Adrenal gland (tissue), 12 donors: ENCODE results near the gene ENTHD1. TPM values are rescaled to one million over a fixed set of nuclear protein-coding genes. Genes with fewer than 3 reads are reported as not detected.

Source experiments
- DNase-seq, 7 donors: peaks; one replicate each; pipeline ENCODE4 v3.0.0-alpha.2; 2019 to 2020
- H3K27ac ChIP-seq, 5 donors: fragments of 200-600 bp; sonication (generic) in 4 of 5; 1 replicate in 3 of 5; 2 replicates in 2 of 5; pipeline versions ENCODE4 v1.5.1 to v1.8.0; 2016 to 2020; ENCODE audit warnings: mild to moderate bottlenecking in 1 of 5
- H3K27me3 ChIP-seq: fragments of 200-600 bp; 2 replicates; pipeline ENCODE4 v1.8.0; 2021
- H3K36me3 ChIP-seq, 2 donors: fragments of 200-600 bp; replicated peaks in 1 of 2; 1 replicate in 1 of 2; 2 replicates in 1 of 2; pipeline versions ENCODE4 v1.5.1 to v1.8.0; 2018 to 2022
- H3K4me1 ChIP-seq, 2 donors: fragments of 200-600 bp; replicated peaks in 1 of 2; 1 replicate in 1 of 2; 2 replicates in 1 of 2; pipeline versions ENCODE4 v1.5.1 to v1.8.0; 2018 to 2021
- H3K4me3 ChIP-seq, 4 donors: fragments of 200-600 bp; sonication (generic) in 3 of 4; one replicate each; pipeline ENCODE4 v1.5.1; 2016 to 2018
- H3K9me3 ChIP-seq, 3 donors: fragments of 200-600 bp; sonication (generic) in 1 of 3; replicated peaks in 1 of 3; 1 replicate in 2 of 3; 2 replicates in 1 of 3; pipeline versions ENCODE4 v1.5.1 to v1.8.0; 2016 to 2021
- POLR2A ChIP-seq, 2 donors: fragments of 450-650 bp; IDR thresholded peaks; one replicate each; pipeline ENCODE4 v1.6.1; 2017; ENCODE audit warnings: antibody characterized with exemption in 2 of 2, mild to moderate bottlenecking in 2 of 2, moderate library complexity in 1 of 2
- WGBS, 4 donors: extraction: QIAGEN DNeasy Blood & Tissue Kit in 2 of 4; methylation state at CpG; one replicate each; pipeline versions ENCODE4 v1.1.5 to v1.1.7; 2013 to 2017; 5-methylcytosine and 5-hydroxymethylcytosine counted together
- intact Hi-C, 2 donors: fragments of 100-400 bp; cut with DNase I; formaldehyde crosslinking; loops; one replicate each; pipeline versions ENCODE4 v1.14.1 to v1.15.0; 2022 to 2023
- polyA plus RNA-seq, 3 donors: library from polyadenylated mRNA; stranded (reverse); fragments of 200-250 nt in 2 of 3; fragments of 350-450 nt in 1 of 3; fragmentation: Illumina TruSeq in 1 of 3; extraction: RNeasy Lipid Tissue Mini Kit (QIAGEN cat#74804) in 1 of 3; gene quantifications; one replicate each; pipeline ENCODE4 v1.2.3, GENCODE V29; 2013 to 2014
- total RNA-seq, 9 donors: library from RNA; depleted of rRNA in 4 of 9; stranded (reverse); fragments of >200 nt in 4 of 9; fragments of 120-200 nt in 1 of 9; fragmentation: NEBNext Ultra II Directional in 1 of 9; extraction: Animal tissue kit (Norgen Biotek cat#: 25700) in 1 of 9; gene quantifications; one replicate each; pipeline versions ENCODE4 v1.1.0 to v1.2.4, GENCODE V29; 2013 to 2023
- TF ChIP-seq, protein P1 (sequence below), 6 experiments: fragments of 450-650 bp in 4 of 6; fragments of 200-600 bp in 2 of 6; sonication (generic) in 1 of 6; IDR thresholded peaks; 1 replicate in 5 of 6; 2 replicates in 1 of 6; pipeline versions ENCODE4 v1.5.1 to v1.8.0; 2016 to 2021; ENCODE audit warnings: antibody characterized with exemption in 6 of 6, mild to moderate bottlenecking in 2 of 6, moderate library complexity in 1 of 6
- donor health status: healthy with polysubstance abuse.
- donor health status: Bipolar disorder and iron deficiency.
- donor health status: DM: yes; HTN: yes; CAD: no.
- donor health status: DM: no; HTN: no; CAD: no.
- donor health status: DM: no; HTN: no; CAD: no.
- donor health status: DM: yes; HTN: yes; CAD: no.

The ENTHD1 gene
- total and polyA plus RNA-seq, 12 donors, result 0.07 TPM; not detected in 11

DNA sequence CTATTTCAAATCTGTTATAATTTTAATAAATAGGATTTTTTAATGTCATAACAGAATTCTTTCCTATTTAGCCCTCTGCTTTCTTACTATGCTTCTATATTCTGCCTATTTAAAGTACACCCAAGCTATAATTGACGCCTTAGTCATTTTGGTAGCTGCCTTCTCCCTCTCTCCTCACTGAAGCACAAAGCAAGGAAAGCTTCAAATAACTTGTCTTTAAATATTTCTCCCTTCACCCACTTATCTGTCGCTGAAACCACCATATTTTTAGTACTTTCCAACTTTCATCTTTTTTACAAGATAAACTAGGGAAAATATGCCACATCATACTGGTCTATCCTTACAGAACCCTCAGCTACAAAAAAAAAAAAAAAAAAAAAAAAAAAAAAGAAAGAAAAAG is 127.9 kb downstream of the ENTHD1 start:
- no peaks in the 10 kb centered on the region for H3K4me1 ChIP-seq
- no peaks in the 10 kb centered on the region for H3K9me3 ChIP-seq
- WGBS, 4 donors, result 83 to 93% (median 85%) methylated on average over 2 of the region's 2 CpGs
- H3K27ac ChIP-seq, result no peak overlapping the region
- intact Hi-C loops, result no loop called here
- H3K36me3 ChIP-seq, result no peaks in the 10 kb centered on the region
- DNase-seq, result no peak
- H3K4me3 ChIP-seq, result no peak overlapping the region
- no peaks in the 10 kb centered on the region for H3K27me3 ChIP-seq
- TF ChIP-seq, protein P1, sequence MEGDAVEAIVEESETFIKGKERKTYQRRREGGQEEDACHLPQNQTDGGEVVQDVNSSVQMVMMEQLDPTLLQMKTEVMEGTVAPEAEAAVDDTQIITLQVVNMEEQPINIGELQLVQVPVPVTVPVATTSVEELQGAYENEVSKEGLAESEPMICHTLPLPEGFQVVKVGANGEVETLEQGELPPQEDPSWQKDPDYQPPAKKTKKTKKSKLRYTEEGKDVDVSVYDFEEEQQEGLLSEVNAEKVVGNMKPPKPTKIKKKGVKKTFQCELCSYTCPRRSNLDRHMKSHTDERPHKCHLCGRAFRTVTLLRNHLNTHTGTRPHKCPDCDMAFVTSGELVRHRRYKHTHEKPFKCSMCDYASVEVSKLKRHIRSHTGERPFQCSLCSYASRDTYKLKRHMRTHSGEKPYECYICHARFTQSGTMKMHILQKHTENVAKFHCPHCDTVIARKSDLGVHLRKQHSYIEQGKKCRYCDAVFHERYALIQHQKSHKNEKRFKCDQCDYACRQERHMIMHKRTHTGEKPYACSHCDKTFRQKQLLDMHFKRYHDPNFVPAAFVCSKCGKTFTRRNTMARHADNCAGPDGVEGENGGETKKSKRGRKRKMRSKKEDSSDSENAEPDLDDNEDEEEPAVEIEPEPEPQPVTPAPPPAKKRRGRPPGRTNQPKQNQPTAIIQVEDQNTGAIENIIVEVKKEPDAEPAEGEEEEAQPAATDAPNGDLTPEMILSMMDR (IDR thresholded peaks at IDR 0.05), result no peak
- no peak for TF ChIP-seq POLR2A (IDR thresholded peaks at IDR 0.05)

DNA sequence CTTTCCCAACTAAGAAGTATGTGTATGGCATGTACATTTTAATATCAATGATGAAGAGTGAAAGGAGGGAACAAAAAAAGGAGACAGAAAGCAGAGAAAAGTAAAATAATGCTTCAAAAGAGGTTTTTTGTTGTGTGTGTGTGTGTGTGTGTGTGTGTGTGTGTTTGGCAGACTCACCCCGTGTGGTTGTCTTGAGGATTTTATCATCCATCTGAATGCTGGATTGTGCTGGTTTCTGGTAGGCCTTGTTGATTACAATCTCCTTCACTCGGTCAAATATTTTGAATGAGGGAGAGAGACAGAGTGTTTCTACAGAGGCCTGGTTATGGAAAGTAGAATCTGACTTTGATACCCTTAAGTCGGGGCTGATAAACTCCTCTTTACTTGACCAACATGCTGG is 128.5 kb downstream of the ENTHD1 start:
- intact Hi-C loops, result no loop called here
- H3K27me3 ChIP-seq, result no peaks in the 10 kb centered on the region
- H3K27ac ChIP-seq, result no peak overlapping the region
- H3K9me3 ChIP-seq, result no peaks in the 10 kb centered on the region
- WGBS, 4 donors, result 69 to 78% (median 73%) methylated on average over 3 of the region's 3 CpGs
- H3K4me1 ChIP-seq, result no peaks in the 10 kb centered on the region
- TF ChIP-seq, protein P1 (IDR thresholded peaks at IDR 0.05), result no peak
- no peak for TF ChIP-seq POLR2A (IDR thresholded peaks at IDR 0.05)
- no peak overlapping the region for H3K4me3 ChIP-seq
- no peaks in the 10 kb centered on the region for H3K36me3 ChIP-seq
- no peak for DNase-seq

DNA sequence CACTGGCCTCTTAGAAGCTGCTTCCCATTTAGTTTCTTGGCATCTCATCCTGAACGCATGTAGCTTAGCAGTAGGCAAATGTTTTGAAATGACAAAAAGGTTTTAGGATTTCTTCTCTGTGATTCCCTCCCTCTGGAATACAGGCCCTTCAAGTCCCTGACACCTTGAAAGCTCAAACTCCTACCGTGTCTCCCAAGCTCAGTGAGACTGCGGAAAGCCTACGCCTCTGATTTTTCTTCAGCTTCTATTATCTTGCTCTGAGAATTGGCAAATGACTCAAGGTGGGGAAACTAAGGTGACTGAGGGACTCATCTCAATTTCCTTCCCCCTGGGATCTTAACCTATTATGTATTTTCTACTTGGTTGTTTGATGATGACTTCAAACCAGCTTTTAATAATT is 130.3 kb downstream of the ENTHD1 start:
- TF ChIP-seq POLR2A (IDR thresholded peaks at IDR 0.05), result no peak
- TF ChIP-seq, protein P1 (IDR thresholded peaks at IDR 0.05), result no peak
- intact Hi-C loops, result no loop called here
- DNase-seq, result no peak
- Histone ChIP-seq H3K27ac (no peak overlapping the region), H3K4me3 (no peak overlapping the region), H3K4me1 (no peaks in the 10 kb centered on the region), H3K9me3 (no peaks in the 10 kb centered on the region), H3K36me3 (no peaks in the 10 kb centered on the region), H3K27me3 (no peaks in the 10 kb centered on the region)
- WGBS, 4 donors, result 83 to 89% (median 85%) methylated on average over 4 of the region's 4 CpGs

DNA sequence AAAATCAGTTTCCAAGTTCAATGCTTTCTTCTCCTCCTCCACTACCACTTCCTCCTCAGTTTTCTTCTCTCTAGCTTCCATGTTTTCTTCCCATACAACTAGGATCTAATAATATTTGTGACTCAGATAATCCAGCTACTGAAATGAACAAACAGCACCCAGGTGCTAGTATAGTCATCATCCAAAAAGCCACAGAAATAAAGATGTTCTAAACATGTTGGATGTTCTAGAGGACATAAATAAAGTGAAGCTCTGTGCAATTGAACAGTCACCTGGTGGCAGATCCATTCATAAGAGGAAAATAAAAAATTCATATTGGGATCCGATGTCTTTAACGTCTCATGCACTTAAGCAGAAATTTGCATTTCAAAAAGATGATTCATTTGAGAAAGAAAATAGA is 142.8 kb downstream of the ENTHD1 start:
- WGBS, 4 donors, result 80 to 93% (median 83%) methylated on average over 2 of the region's 2 CpGs
- Histone ChIP-seq H3K9me3 (no peaks in the 10 kb centered on the region), H3K27ac (no peak overlapping the region), H3K4me1 (no peaks in the 10 kb centered on the region), H3K4me3 (no peak overlapping the region), H3K36me3 (no peaks in the 10 kb centered on the region), H3K27me3 (peaks cover 3% of the 10 kb centered on the region)
- intact Hi-C loops, result no loop called here
- DNase-seq, result no peak
- TF ChIP-seq POLR2A (IDR thresholded peaks at IDR 0.05), result no peak
- TF ChIP-seq, protein P1 (IDR thresholded peaks at IDR 0.05), result no peak
